Keratinocyte (primary cell): Measurements from ENCODE around the gene TEDC2. TPM values are rescaled to one million over a fixed set of nuclear protein-coding genes. Genes with fewer than 3 reads are reported as not detected.

Experiments
- DNase-seq: peaks from one replicate; pipeline ENCODE4 v3.0.0-alpha.2; 2011; ENCODE audit warnings: low read depth, missing footprints, low spot score
- FAIRE-seq: peaks from 2 replicates; lab custom pipeline; 2011; peaks lifted over from hg19 to GRCh38; lab: Jason Lieb, UNC
- H2AFZ ChIP-seq: 2 replicates; pipeline ENCODE4 v1.6.0; 2012; ENCODE audit warnings: low read length, control low read depth, inconsistent platforms; ENCODE audit not compliant: control insufficient read depth
- H3K27ac ChIP-seq: 2 replicates; pipeline ENCODE4 v1.5.1; 2011; ENCODE audit warnings: low read length; ENCODE audit not compliant: control insufficient read depth, insufficient read depth
- H3K27me3 ChIP-seq: 3 replicates; pipeline ENCODE4 v1.6.0; 2011; ENCODE audit warnings: low read length; ENCODE audit not compliant: control insufficient read depth, insufficient read depth; ENCODE audit errors: extremely low read depth
- H3K36me3 ChIP-seq, 2 experiments: 2 replicates in 1 of 2; 3 replicates in 1 of 2; pipeline ENCODE4 v1.5.1; 2011; ENCODE audit warnings: low read length in 2 of 2, mild to moderate bottlenecking in 1 of 2; ENCODE audit not compliant: control insufficient read depth in 2 of 2, insufficient read depth in 2 of 2; ENCODE audit errors: extremely low read depth in 1 of 2
- H3K4me1 ChIP-seq: 3 replicates; pipeline ENCODE4 v1.5.1; 2011; ENCODE audit warnings: low read length; ENCODE audit not compliant: control insufficient read depth, insufficient read depth; ENCODE audit errors: extremely low read depth
- H3K4me2 ChIP-seq: 3 replicates; pipeline ENCODE4 v1.6.0; 2011; ENCODE audit warnings: low read depth, low read length; ENCODE audit not compliant: control insufficient read depth, insufficient read depth; ENCODE audit errors: extremely low read depth
- H3K4me3 ChIP-seq, 3 experiments: fragments of 200-600 bp in 1 of 3; sonication (generic) in 1 of 3; 2 replicates in 2 of 3; 3 replicates in 1 of 3; pipeline ENCODE4 v1.5.1; 2011 to 2016; ENCODE audit warnings: low read length in 3 of 3, mild to moderate bottlenecking in 3 of 3, control low read depth in 2 of 3, inconsistent platforms in 1 of 3, low read depth in 1 of 3, mixed read lengths in 1 of 3, mixed run types in 1 of 3, moderate library complexity in 1 of 3; ENCODE audit not compliant: control insufficient read depth in 2 of 3, insufficient read depth in 2 of 3; ENCODE audit errors: extremely low read depth in 1 of 3
- H3K79me2 ChIP-seq: 2 replicates; pipeline ENCODE4 v1.6.0; 2012; ENCODE audit warnings: low read length; ENCODE audit not compliant: control insufficient read depth, insufficient read depth
- H3K9ac ChIP-seq: 3 replicates; pipeline ENCODE4 v1.6.0; 2011; ENCODE audit warnings: low read length; ENCODE audit not compliant: control insufficient read depth, insufficient read depth; ENCODE audit errors: extremely low read depth
- H3K9me1 ChIP-seq: 3 replicates; pipeline ENCODE4 v1.6.0; 2011; ENCODE audit warnings: low read length; ENCODE audit not compliant: control insufficient read depth, insufficient read depth; ENCODE audit errors: extremely low read depth
- H3K9me3 ChIP-seq: 2 replicates; pipeline ENCODE4 v1.5.1; 2012; ENCODE audit warnings: low read depth, low read length; ENCODE audit not compliant: control insufficient read depth
- H4K20me1 ChIP-seq: 3 replicates; pipeline ENCODE4 v1.6.0; 2011; ENCODE audit warnings: low read length; ENCODE audit not compliant: control insufficient read depth, insufficient read depth; ENCODE audit errors: extremely low read depth
- CTCF ChIP-seq, 3 experiments: IDR thresholded peaks in 1 of 3; conservative IDR thresholded peaks in 1 of 3; optimal IDR thresholded peaks in 1 of 3; 2 replicates in 2 of 3; 3 replicates in 1 of 3; pipeline versions ENCODE3 to v1.5.1; 2011; ENCODE audit warnings: low read length in 3 of 3, mild to moderate bottlenecking in 3 of 3, moderate library complexity in 2 of 3, control low read depth in 1 of 3, inconsistent platforms in 1 of 3; ENCODE audit not compliant: insufficient read depth in 2 of 3; ENCODE audit errors: extremely low read depth in 1 of 3
- EZH2 ChIP-seq: IDR thresholded peaks from one replicate; pipeline ENCODE4 v1.6.1; 2012; ENCODE audit warnings: inconsistent platforms, mild to moderate bottlenecking, low read length, moderate library complexity
- dilution Hi-C: fragments of 300-500 bp; cut with MboI; formaldehyde crosslinking; loops from one replicate; pipeline ENCODE4 v1.7.0; 2020; ENCODE audit warnings: low sequenced_read_pairs; ENCODE audit not compliant: extremely low pct_ligation_motif_present
- polyA plus RNA-seq, 5 experiments: library from polyadenylated mRNA; depleted of rRNA in 3 of 5; stranded (reverse) in 3 of 5; stranded (forward) in 1 of 5; unstranded in 1 of 5; fragments of >200 nt; gene quantifications; 1 replicate in 1 of 5; 2 replicates in 3 of 5; 3 replicates in 1 of 5; pipeline versions ENCODE4 v1.2.1 to v1.2.3, GENCODE V29; 2011 to 2012; ENCODE audit warnings: missing spikeins in 2 of 5, low read depth in 1 of 5, low replicate concordance in 1 of 5

TEDC2 gene
- polyA plus RNA-seq, 1 donor (not counting 4 experiments of a cell fraction or from before 2014, with no cell fraction given): 2.7 TPM

- no peak overlapping the region for H3K9ac ChIP-seq
- no peak overlapping the region for H3K27ac ChIP-seq
- FAIRE-seq: no peak
- no peaks in the 10 kb centered on the region for H3K36me3 ChIP-seq
- no peaks in the 10 kb centered on the region for H3K79me2 ChIP-seq
- H3K27me3 ChIP-seq: no peaks in the 10 kb centered on the region
- H4K20me1 ChIP-seq: peaks cover 3% of the 10 kb centered on the region
- no peak for DNase-seq
- dilution Hi-C loops: no loop called here
- no peak overlapping the region for H3K4me3 ChIP-seq
- no peak for TF ChIP-seq EZH2
- TF ChIP-seq CTCF (optimal IDR thresholded peaks at IDR 0.05 in 1 of 3, IDR thresholded peaks at IDR 0.05 in 1 of 3, conservative IDR thresholded peaks at IDR 0.05 in 1 of 3; ENCODE audit: extremely low read depth in 1 of 3, insufficient read depth in 2 of 3, low read length in 3 of 3): peak; percentile 32 to 76 (median 52)
- peak overlapping the region; percentile 43 for H3K4me2 ChIP-seq
- peaks cover 3% of the 10 kb centered on the region for H3K4me1 ChIP-seq
- peak overlapping the region; percentile 35 for H2AFZ ChIP-seq
- no peaks in the 10 kb centered on the region for H3K9me3 ChIP-seq
- no peaks in the 10 kb centered on the region for H3K9me1 ChIP-seq
These were observed 27.0 kb downstream of the TEDC2 start for GRCh38 chr16:2486645-2487516.

DNA sequence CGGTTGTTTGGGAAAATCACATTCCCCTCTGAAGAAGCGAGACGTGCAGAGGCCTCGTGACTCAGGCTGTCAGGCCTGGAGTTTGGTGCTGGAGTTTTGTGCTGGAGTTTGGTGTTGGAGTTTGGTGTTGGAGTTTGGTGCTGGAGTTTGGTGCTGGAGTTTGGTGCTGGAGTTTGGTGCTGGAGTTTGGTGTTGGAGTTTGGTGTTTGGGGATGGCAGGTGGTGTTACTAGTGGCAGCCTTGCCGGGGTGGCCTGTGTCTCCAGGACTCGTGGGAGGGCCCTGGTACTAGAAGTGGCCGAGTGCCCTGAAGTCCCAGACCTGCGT, 27.6 kb downstream of the TEDC2 start:
- dilution Hi-C loops: no loop called here
- Histone ChIP-seq H3K9ac (no peak overlapping the region), H2AFZ (peak overlapping the region; percentile 35), H3K36me3 (no peaks in the 10 kb centered on the region), H4K20me1 (peaks cover 3% of the 10 kb centered on the region), H3K4me3 (no peak overlapping the region), H3K27ac (no peak overlapping the region), H3K4me2 (peak overlapping the region; percentile 43), H3K27me3 (no peaks in the 10 kb centered on the region), H3K9me1 (no peaks in the 10 kb centered on the region), H3K9me3 (no peaks in the 10 kb centered on the region), H3K79me2 (no peaks in the 10 kb centered on the region), H3K4me1 (peaks cover 3% of the 10 kb centered on the region)
- FAIRE-seq (no peak), DNase-seq (no peak)
- TF ChIP-seq EZH2 (no peak), CTCF (optimal IDR thresholded peaks at IDR 0.05 in 1 of 3, IDR thresholded peaks at IDR 0.05 in 1 of 3, conservative IDR thresholded peaks at IDR 0.05 in 1 of 3; ENCODE audit: extremely low read depth in 1 of 3, insufficient read depth in 2 of 3, low read length in 3 of 3) (no peak)
